ENCODE data around the gene RBMS1. TPM values are rescaled to one million over a fixed set of nuclear protein-coding genes. Genes with fewer than 3 reads are reported as not detected.
"Not testable (repeated sequence)": the region's sequence is repeated elsewhere in the genome, so short reads cannot be mapped to it uniquely, and the experiment has no call there.

Gene RBMS1
- total RNA-seq, 6 experiments from 2014 or later = 8.5 to 21.4 (median 14.3) TPM

- Histone ChIP-seq H3K4me3 (no peak overlapping the region), H3K9me3 (no peaks in the 10 kb centered on the region), H3K27ac (no peak overlapping the region), H3K27me3 (no peaks in the 10 kb centered on the region), H3K4me1 (peaks cover 0 to 22% (median 1%) of the 10 kb centered on the region in 4 donors), H3K36me3 (no peaks in the 10 kb centered on the region)
- WGBS (ENCODE audit: insufficient coverage, low coverage, low lambda C conversion rate, missing lambda C conversion rate) = 43% methylated on average over 8 of the region's 8 CpGs
- peak; percentile 40 to 67 (median 54) for ATAC-seq
- TF ChIP-seq CTCF (IDR thresholded peaks at IDR 0.05) (no peak), POLR2A (IDR thresholded peaks at IDR 0.05) (no peak)
- intact Hi-C loops (cut with DNase I) = no loop called here
- peak in 1 of 3 donors; percentile 35 for DNase-seq
Observed at GRCh38 chr2:160371251-160372009, 122.2 kb downstream of the RBMS1 start.

- ATAC-seq (no peak), DNase-seq (no peak)
- TF ChIP-seq POLR2A (IDR thresholded peaks at IDR 0.05) (no peak), CTCF (IDR thresholded peaks at IDR 0.05) (no peak)
- H3K9me3 ChIP-seq = no peaks in the 10 kb centered on the region
- WGBS (ENCODE audit: insufficient coverage, low coverage, low lambda C conversion rate, missing lambda C conversion rate) = 90% methylated on average over 7 of the region's 7 CpGs
- H3K27ac ChIP-seq = no peak overlapping the region
- peaks cover 0 to 5% (median 1%) of the 10 kb centered on the region in 4 donors for H3K4me1 ChIP-seq
- H3K36me3 ChIP-seq = no peaks in the 10 kb centered on the region
- H3K4me3 ChIP-seq = no peak overlapping the region
- intact Hi-C loops (cut with DNase I) = no loop called here
- H3K27me3 ChIP-seq = no peaks in the 10 kb centered on the region
Observed at GRCh38 chr2:160368988-160369930, 124.3 kb downstream of the RBMS1 start.

- no peak overlapping the region for H3K4me3 ChIP-seq
- ATAC-seq = peak; percentile 53 to 71 (median 56)
- no peak for DNase-seq
- peaks cover 0 to 3% (median 1%) of the 10 kb centered on the region in 4 donors for H3K4me1 ChIP-seq
- H3K27me3 ChIP-seq = no peaks in the 10 kb centered on the region
- H3K9me3 ChIP-seq = no peaks in the 10 kb centered on the region
- intact Hi-C loops (cut with DNase I) = no loop called here
- H3K27ac ChIP-seq = no peak overlapping the region
- H3K36me3 ChIP-seq = no peaks in the 10 kb centered on the region
- WGBS (ENCODE audit: insufficient coverage, low coverage, low lambda C conversion rate, missing lambda C conversion rate) = 66% methylated on average over 6 of the region's 7 CpGs
- TF ChIP-seq CTCF (IDR thresholded peaks at IDR 0.05) (no peak), POLR2A (IDR thresholded peaks at IDR 0.05) (no peak)
Observed at GRCh38 chr2:160367887-160368286, 125.7 kb downstream of the RBMS1 start.

- DNase-seq; H3K27me3 ChIP-seq; H3K36me3 ChIP-seq; intact Hi-C loops (cut with DNase I); H3K4me1 ChIP-seq; H3K4me3 ChIP-seq; H3K27ac ChIP-seq; ATAC-seq; H3K9me3 ChIP-seq: not testable (repeated sequence)
- WGBS (ENCODE audit: insufficient coverage, low coverage, low lambda C conversion rate, missing lambda C conversion rate) = 87% methylated on average over 4 of the region's 4 CpGs
Observed at GRCh38 chr2:160367139-160367538, 126.5 kb downstream of the RBMS1 start.

GRCh38 chr2:160366474-160366873 lies 127.1 kb downstream of the RBMS1 start:
- H3K9me3 ChIP-seq = no peaks in the 10 kb centered on the region
- peaks cover 0 to 3% (median 0%) of the 10 kb centered on the region in 4 donors for H3K4me1 ChIP-seq
- no peak for DNase-seq
- 63% methylated on average over 1 of the region's 1 CpG for WGBS (ENCODE audit: insufficient coverage, low coverage, low lambda C conversion rate, missing lambda C conversion rate)
- no peak for ATAC-seq
- no peak overlapping the region for H3K4me3 ChIP-seq
- no peaks in the 10 kb centered on the region for H3K36me3 ChIP-seq
- intact Hi-C loops (cut with DNase I) = no loop called here
- TF ChIP-seq CTCF (IDR thresholded peaks at IDR 0.05) (no peak), POLR2A (IDR thresholded peaks at IDR 0.05) (no peak)
- H3K27me3 ChIP-seq = no peaks in the 10 kb centered on the region
- H3K27ac ChIP-seq = no peak overlapping the region

Measured in right lobe of liver (tissue), 6 donors.